GM12865 (cell line): Measurements from ENCODE around the gene ADORA3.

Experiments used
- DNase-seq: peaks from one replicate; pipeline ENCODE4 v3.0.0; 2010; ENCODE audit warnings: low read depth
- H3K4me3 ChIP-seq: 2 replicates; pipeline ENCODE4 v1.5.1; 2011; ENCODE audit warnings: mild to moderate bottlenecking, low read depth, low read length, control low read depth
- CTCF ChIP-seq: IDR thresholded peaks from 2 replicates; pipeline ENCODE4 v1.5.1; 2011; ENCODE audit warnings: low read length, control low read depth, low read depth, inconsistent platforms; ENCODE audit not compliant: insufficient read depth; ENCODE audit errors: missing control alignments

Gene ADORA3

DNA sequence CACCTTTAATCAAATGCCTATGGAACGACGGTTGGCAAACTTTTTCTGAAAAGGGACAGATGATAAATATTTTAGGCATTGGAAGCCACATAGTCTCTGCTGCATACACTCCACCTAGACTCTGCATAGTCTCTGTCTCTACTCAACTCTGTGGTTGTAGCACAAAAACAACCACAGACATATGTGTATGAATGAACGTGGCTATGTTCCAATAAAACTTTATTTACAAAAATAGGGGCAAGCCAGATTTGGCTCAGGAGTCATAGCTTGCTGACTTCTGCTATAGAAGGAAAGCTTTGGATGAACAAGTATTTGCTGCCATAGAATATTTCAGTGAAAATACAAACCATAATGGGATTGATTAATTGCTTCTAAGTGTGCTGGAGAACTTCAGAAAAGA is 37.5 kb upstream of the ADORA3 start:
- H3K4me3 ChIP-seq: no peak overlapping the region
- no peak for TF ChIP-seq CTCF

DNA sequence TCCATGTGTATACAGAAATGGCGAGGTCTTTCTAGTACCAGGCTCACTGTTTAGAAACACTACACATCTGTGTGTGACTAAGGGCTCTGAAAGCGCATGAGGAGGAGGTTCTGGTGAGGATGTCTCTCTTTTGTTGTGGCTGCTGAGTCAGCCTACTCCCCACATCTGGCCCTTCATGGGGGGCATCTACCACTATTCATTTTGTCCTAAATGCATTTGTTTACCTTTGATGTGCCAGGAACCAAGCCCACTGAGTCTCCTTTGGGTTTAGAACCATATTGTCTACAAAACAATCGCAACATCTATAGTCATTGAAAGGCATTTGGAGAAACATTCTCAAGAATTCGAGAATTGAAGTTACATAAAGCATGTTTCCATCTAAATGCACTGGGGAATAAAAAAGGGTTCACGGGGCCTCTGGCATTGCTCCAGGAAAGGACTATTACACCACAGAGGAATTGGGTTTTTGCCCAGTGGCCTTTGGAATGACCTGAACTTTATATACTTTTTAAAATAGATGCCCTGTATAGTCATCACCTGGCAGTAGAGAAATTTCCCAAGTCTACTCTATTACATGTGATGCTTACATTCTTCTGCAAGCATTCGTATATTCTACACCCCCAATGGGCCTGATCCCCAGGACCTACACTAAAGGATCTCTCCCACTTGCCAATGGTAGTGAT is 35.1 kb upstream of the ADORA3 start:
- no peak for DNase-seq
- no peak for TF ChIP-seq CTCF
- no peak overlapping the region for H3K4me3 ChIP-seq

More for the DNA sequence above, 37.5 kb upstream of the ADORA3 start:
- DNase-seq: no peak

- H3K4me3 ChIP-seq: no peak overlapping the region
- no peak for DNase-seq
- TF ChIP-seq CTCF: no peak
Observed at GRCh38 chr1:111535256-111536191, 32.1 kb upstream of the ADORA3 start.

GRCh38 chr1:111520053-111520452 is 16.6 kb upstream of the ADORA3 start:
- DNase-seq: no peak
- no peak for TF ChIP-seq CTCF
- H3K4me3 ChIP-seq: no peak overlapping the region

DNA sequence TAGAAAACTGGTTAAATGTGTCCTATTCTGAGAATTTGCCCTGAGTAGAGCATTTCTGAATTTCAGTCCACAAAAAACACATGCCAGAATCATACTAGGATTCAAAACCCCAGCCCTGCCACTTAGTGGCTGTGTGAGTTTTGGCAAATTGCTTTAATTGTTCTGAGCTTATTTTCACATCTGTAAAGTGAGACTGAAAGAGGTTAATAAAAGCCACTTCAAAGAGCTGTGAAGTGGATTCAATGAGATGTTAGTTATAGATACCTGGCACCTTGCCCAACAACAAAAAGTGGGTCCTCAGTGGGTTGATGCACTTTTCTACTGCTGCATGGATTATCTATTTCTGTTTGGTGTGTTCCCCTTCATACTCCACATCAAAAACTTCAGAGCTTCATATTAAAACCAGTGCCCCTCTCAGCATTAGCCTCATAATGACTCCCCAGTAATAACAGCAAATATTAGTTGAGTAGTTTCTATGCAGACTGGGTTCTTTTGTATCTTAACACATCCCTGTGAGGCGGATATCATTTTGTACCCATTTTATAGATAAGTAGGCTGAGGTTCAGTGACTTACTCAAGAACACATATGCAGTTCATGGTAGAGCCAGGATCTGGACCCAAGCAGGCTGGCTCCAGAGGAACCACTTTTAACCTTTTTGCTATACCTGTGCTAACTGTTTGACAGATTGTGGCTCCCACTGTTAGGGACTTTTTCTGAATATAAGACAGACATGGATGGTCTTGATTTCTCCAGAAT is 14.2 kb upstream of the ADORA3 start:
- TF ChIP-seq CTCF: no peak
- DNase-seq: peak; percentile 64
- H3K4me3 ChIP-seq: no peak overlapping the region

- peak overlapping the region; percentile 60 for H3K4me3 ChIP-seq
- peak; percentile 80 for DNase-seq
- TF ChIP-seq CTCF: peak; percentile 54
Observed at GRCh38 chr1:111516005-111516535, 12.6 kb upstream of the ADORA3 start.
